IMR-90 (cell line): ENCODE measurements around the gene VWA7.

ENCODE experiments used
- BHLHE40 ChIP-seq: fragments of 150-350 bp; IDR thresholded peaks from 2 replicates; pipeline ENCODE4 v1.6.1; 2016; ENCODE audit warnings: mild to moderate bottlenecking, low read depth, low read length
- CTCF ChIP-seq: conservative IDR thresholded peaks from 2 replicates; pipeline ENCODE4 v1.5.1; 2012; ENCODE audit warnings: mild to moderate bottlenecking, low read depth, low read length, improper control_type of control experiment
- MAFK ChIP-seq: IDR thresholded peaks from 2 replicates; pipeline ENCODE4 v1.6.1; 2012; ENCODE audit warnings: low read depth, low read length, improper control_type of control experiment
- MXI1 ChIP-seq: IDR thresholded peaks from 2 replicates; pipeline ENCODE4 v1.6.1; 2012; ENCODE audit warnings: low read depth, mild to moderate bottlenecking, low read length, moderate library complexity, borderline replicate concordance
- NFE2L2 ChIP-seq: fragments of 150-350 bp; IDR thresholded peaks from 2 replicates; pipeline ENCODE4 v1.6.1; 2016; ENCODE audit warnings: low read depth, mild to moderate bottlenecking, low read length
- POLR2A ChIP-seq: IDR thresholded peaks from 2 replicates; pipeline ENCODE4 v1.6.1; 2012; ENCODE audit warnings: mild to moderate bottlenecking, low read depth, low read length
- RAD21 ChIP-seq: IDR thresholded peaks from 2 replicates; pipeline ENCODE4 v1.6.1; 2012; ENCODE audit warnings: low read length, improper control_type of control experiment
- SMC3 ChIP-seq: fragments of 150-350 bp; IDR thresholded peaks from 2 replicates; pipeline ENCODE4 v1.6.1; 2016; ENCODE audit warnings: low read depth, mild to moderate bottlenecking, antibody characterized with exemption, low read length, moderate library complexity

DNA sequence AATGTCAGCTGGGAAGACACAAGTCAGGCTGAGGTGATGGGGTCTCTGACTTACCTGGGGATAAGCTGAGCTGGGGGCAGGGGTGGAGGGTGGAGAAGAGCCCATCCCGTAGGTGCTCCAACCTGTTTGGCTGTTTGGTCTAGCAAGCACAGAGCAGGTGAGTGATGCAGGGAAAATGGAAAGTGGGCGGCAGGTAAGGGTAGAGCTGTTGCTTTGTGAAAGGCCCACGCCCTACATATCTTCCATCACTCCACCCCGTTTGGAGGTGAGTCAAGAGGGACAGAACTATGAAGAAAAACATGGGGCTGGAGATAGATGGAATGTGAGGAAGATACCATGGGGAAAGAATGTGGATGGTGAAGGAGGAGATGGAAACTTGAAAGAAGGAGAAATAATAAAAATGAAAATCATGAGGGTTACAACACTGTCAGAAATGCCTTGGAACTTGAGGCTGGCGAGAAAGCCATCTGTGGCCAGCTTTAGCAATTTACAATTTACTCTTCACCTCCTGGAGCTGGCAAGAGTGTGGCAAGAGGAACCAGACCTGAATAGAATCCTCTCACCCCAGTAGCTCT is 56.8 kb downstream of the VWA7 start:
- TF ChIP-seq CTCF (no peak), NFE2L2 (no peak), MXI1 (no peak), RAD21 (no peak), MAFK (no peak), POLR2A (no peak), BHLHE40 (no peak), SMC3 (no peak)
